ENCODE data around the gene DYDC1.

- no peak for TF ChIP-seq GATA3 (IDR thresholded peaks at IDR 0.05; ENCODE audit: low read depth, low read length)
- no peak for TF ChIP-seq GATA2 (IDR thresholded peaks at IDR 0.05; ENCODE audit: low read depth, low read length)
Measured at GRCh38 chr10:80344912-80345311, 11.6 kb downstream of the DYDC1 start.
